HepG2 (cell line): Measurements from ENCODE around the gene NDUFS1. TPM values are rescaled to one million over a fixed set of nuclear protein-coding genes. Genes with fewer than 3 reads are reported as not detected.

ENCODE experiments used
- EEA1 ChIP-seq: sonication (generic); formaldehyde crosslinking; IDR thresholded peaks from 2 replicates; pipeline ENCODE4 v1.5.1; 2020; ENCODE audit warnings: mild to moderate bottlenecking, missing genetic modification reagents, borderline replicate concordance
- GTF3A ChIP-seq: sonication (generic); formaldehyde crosslinking; conservative IDR thresholded peaks from 2 replicates; pipeline ENCODE4 v1.4.0; 2020; ENCODE audit warnings: mild to moderate bottlenecking, missing genetic modification reagents
- MTF2 ChIP-seq: sonication (generic); formaldehyde crosslinking; IDR thresholded peaks from 2 replicates; pipeline ENCODE4 v1.5.0; 2020; ENCODE audit warnings: missing genetic modification reagents, borderline replicate concordance
- REXO4 ChIP-seq: sonication (generic); formaldehyde crosslinking; IDR thresholded peaks from 2 replicates; pipeline ENCODE4 v1.8.0; 2022; ENCODE audit warnings: missing genetic modification reagents, mild to moderate bottlenecking, borderline replicate concordance
- SNRNP70 ChIP-seq: fragments of 200-400 bp; formaldehyde crosslinking; IDR thresholded peaks from 2 replicates; pipeline ENCODE4 v1.6.1; 2017; ENCODE audit warnings: mild to moderate bottlenecking, low read depth, low read length, moderate library complexity
- ZBTB42 ChIP-seq: sonication (generic); formaldehyde crosslinking; IDR thresholded peaks from 2 replicates; pipeline ENCODE4 v1.5.0; 2020; ENCODE audit warnings: mild to moderate bottlenecking, missing genetic modification reagents
- ZFP36 ChIP-seq: fragments of 150-350 bp; IDR thresholded peaks from 2 replicates; pipeline ENCODE4 v1.6.1; 2018; ENCODE audit warnings: borderline replicate concordance, low read length, low read depth; ENCODE audit not compliant: partially characterized antibody
- ZFP37 ChIP-seq: sonication (generic); formaldehyde crosslinking; IDR thresholded peaks from 2 replicates; pipeline ENCODE4 v1.4.0; 2020; ENCODE audit warnings: missing genetic modification reagents, borderline replicate concordance
- ZNF547 ChIP-seq: sonication (generic); formaldehyde crosslinking; IDR thresholded peaks from 2 replicates; pipeline ENCODE4 v1.5.1; 2020; ENCODE audit warnings: mild to moderate bottlenecking, missing genetic modification reagents
- ZNF605 ChIP-seq: sonication (generic); formaldehyde crosslinking; IDR thresholded peaks from 2 replicates; pipeline ENCODE4 v1.8.0; 2022; ENCODE audit warnings: mild to moderate bottlenecking, missing genetic modification reagents
- ZNF616 ChIP-seq: sonication (generic); formaldehyde crosslinking; IDR thresholded peaks from 2 replicates; pipeline ENCODE4 v1.5.0; 2020; ENCODE audit warnings: low read depth, mild to moderate bottlenecking, missing genetic modification reagents
- ZNF670 ChIP-seq: sonication (generic); formaldehyde crosslinking; IDR thresholded peaks from 2 replicates; pipeline ENCODE4 v1.8.0; 2022; ENCODE audit warnings: mild to moderate bottlenecking, missing genetic modification reagents, borderline replicate concordance
- ZSCAN22 ChIP-seq: sonication (generic); formaldehyde crosslinking; IDR thresholded peaks from 2 replicates; pipeline ENCODE4 v1.4.0; 2020; ENCODE audit warnings: mild to moderate bottlenecking, missing genetic modification reagents
- polyA plus RNA-seq, 8 experiments: library from polyadenylated mRNA; depleted of rRNA in 3 of 8; stranded (reverse) in 7 of 8; unstranded in 1 of 8; fragments of >200 nt; fragmentation: Illumina TruSeq in 4 of 8; extraction: Trizol in 4 of 8; gene quantifications; 2 replicates each; pipeline versions ENCODE4 v1.2.1 to v1.2.3, GENCODE V29; 2011 to 2016; ENCODE audit warnings: low read depth in 4 of 8, missing spikeins in 1 of 8, mixed read lengths in 1 of 8; ENCODE audit not compliant: insufficient read depth in 1 of 8
- total RNA-seq, 5 experiments: library from RNA; depleted of rRNA; stranded (reverse); fragments of >200 nt; fragmentation: Illumina TruSeq; extraction: Trizol; gene quantifications; 2 replicates each; pipeline ENCODE4 v1.2.3, GENCODE V29; 2016; ENCODE audit warnings: low read depth in 1 of 5
- TF ChIP-seq, protein P1 (sequence below): sonication (generic); formaldehyde crosslinking; IDR thresholded peaks from 2 replicates; pipeline ENCODE4 v1.4.0; 2020; ENCODE audit warnings: mild to moderate bottlenecking, low read depth, missing genetic modification reagents
- TF ChIP-seq, protein P2 (sequence below): sonication (generic); formaldehyde crosslinking; IDR thresholded peaks from 2 replicates; pipeline ENCODE4 v1.5.0; 2020; ENCODE audit warnings: missing genetic modification reagents
- TF ChIP-seq, protein P3 (sequence below): sonication (generic); formaldehyde crosslinking; IDR thresholded peaks from 2 replicates; pipeline ENCODE4 v1.8.0; 2022; ENCODE audit warnings: missing genetic modification reagents, low read depth, mild to moderate bottlenecking, borderline replicate concordance
- TF ChIP-seq, protein P4 (sequence below): sonication (generic); formaldehyde crosslinking; conservative IDR thresholded peaks from 2 replicates; pipeline ENCODE4 v1.4.0; 2020; ENCODE audit warnings: mild to moderate bottlenecking, missing genetic modification reagents, moderate library complexity
- TF ChIP-seq, protein P5 (sequence below): IDR thresholded peaks from 2 replicates; pipeline ENCODE4 v1.6.1; 2018; ENCODE audit warnings: missing genetic modification reagents, mild to moderate bottlenecking, missing compliant biosample characterization
- TF ChIP-seq, protein P6 (sequence below): sonication (generic); formaldehyde crosslinking; IDR thresholded peaks from 2 replicates; pipeline ENCODE4 v1.5.0; 2020; ENCODE audit warnings: missing genetic modification reagents, mild to moderate bottlenecking, borderline replicate concordance

NDUFS1 gene
- total and polyA plus RNA-seq, 2 of the 13 experiments (the other 11 are each of a cell fraction or from before 2014, with no cell fraction given), result 139 to 242 TPM

DNA sequence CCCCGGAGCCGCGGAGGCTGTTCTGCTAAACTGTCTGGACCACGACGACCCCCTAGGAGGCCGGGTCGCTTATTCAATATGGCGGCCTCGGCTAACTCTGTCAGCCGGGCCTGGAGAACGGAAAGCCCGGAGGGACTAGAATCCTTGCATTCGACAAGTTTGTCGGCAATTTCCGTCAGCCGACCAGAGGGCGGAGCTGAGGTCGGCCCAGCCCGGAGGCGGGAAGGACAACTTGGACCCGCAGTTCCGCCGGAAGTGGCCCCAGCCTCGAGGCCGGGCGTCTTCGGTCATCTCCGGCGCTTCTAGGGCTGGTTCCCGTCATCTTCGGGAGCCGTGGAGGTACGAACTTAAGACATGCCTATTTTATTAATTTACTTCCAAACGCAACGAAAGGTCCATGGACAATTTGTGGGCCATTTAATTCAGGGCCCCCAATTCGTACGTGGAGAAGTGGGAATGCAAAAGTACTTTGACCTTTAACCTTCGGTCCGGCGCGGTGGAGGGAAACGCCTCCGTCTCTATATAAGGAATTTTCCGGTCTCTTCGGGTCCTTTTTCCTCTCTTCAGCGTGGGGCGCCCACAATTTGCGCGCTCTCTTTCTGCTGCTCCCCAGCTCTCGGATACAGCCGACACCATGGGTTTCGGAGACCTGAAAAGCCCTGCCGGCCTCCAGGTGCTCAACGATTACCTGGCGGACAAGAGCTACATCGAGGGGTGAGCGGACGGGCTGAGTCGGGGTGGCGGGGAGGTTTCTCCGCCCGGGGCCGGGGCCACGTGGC lies at the start of gene NDUFS1, which contains the start of gene EEF1B2 (continued):
- TF ChIP-seq ZFP36 (no peak), MTF2 (CRISPR knock-in tag) (no peak), EEA1 (no peak), ZNF605 (CRISPR knock-in tag) (peak; percentile 96), ZSCAN22 (CRISPR knock-in tag) (no peak; the same call in 1 of the 2 replicates), SNRNP70 (no peak), ZNF547 (CRISPR knock-in tag) (peak; percentile 94), ZBTB42 (peak; percentile 43; the same call in 1 of the 2 replicates), REXO4 (no peak; the same call in 1 of the 2 replicates), ZNF670 (CRISPR knock-in tag) (peak; percentile 85; the same call in 1 of the 2 replicates), ZNF616 (CRISPR knock-in tag) (no peak), GTF3A (CRISPR knock-in tag) (no peak), ZFP37 (CRISPR knock-in tag) (peak; percentile 73; the same call in 1 of the 2 replicates)
- TF ChIP-seq, protein P1, sequence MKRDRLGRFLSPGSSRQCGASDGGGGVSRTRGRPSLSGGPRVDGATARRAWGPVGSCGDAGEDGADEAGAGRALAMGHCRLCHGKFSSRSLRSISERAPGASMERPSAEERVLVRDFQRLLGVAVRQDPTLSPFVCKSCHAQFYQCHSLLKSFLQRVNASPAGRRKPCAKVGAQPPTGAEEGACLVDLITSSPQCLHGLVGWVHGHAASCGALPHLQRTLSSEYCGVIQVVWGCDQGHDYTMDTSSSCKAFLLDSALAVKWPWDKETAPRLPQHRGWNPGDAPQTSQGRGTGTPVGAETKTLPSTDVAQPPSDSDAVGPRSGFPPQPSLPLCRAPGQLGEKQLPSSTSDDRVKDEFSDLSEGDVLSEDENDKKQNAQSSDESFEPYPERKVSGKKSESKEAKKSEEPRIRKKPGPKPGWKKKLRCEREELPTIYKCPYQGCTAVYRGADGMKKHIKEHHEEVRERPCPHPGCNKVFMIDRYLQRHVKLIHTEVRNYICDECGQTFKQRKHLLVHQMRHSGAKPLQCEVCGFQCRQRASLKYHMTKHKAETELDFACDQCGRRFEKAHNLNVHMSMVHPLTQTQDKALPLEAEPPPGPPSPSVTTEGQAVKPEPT (CRISPR knock-in tag), result no peak
- TF ChIP-seq, protein P2, sequence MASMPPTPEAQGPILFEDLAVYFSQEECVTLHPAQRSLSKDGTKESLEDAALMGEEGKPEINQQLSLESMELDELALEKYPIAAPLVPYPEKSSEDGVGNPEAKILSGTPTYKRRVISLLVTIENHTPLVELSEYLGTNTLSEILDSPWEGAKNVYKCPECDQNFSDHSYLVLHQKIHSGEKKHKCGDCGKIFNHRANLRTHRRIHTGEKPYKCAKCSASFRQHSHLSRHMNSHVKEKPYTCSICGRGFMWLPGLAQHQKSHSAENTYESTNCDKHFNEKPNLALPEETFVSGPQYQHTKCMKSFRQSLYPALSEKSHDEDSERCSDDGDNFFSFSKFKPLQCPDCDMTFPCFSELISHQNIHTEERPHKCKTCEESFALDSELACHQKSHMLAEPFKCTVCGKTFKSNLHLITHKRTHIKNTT (CRISPR knock-in tag), result no peak
- TF ChIP-seq, protein P3, sequence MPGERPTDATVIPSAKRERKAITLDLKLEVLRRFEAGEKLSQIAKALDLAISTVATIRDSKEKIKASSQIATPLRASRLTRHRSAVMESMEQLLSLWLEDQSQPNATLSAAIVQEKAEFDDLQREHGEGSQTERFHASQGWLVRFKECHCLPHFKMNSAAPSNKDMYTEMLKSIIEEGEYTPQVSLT, result no peak
- TF ChIP-seq, protein P4, sequence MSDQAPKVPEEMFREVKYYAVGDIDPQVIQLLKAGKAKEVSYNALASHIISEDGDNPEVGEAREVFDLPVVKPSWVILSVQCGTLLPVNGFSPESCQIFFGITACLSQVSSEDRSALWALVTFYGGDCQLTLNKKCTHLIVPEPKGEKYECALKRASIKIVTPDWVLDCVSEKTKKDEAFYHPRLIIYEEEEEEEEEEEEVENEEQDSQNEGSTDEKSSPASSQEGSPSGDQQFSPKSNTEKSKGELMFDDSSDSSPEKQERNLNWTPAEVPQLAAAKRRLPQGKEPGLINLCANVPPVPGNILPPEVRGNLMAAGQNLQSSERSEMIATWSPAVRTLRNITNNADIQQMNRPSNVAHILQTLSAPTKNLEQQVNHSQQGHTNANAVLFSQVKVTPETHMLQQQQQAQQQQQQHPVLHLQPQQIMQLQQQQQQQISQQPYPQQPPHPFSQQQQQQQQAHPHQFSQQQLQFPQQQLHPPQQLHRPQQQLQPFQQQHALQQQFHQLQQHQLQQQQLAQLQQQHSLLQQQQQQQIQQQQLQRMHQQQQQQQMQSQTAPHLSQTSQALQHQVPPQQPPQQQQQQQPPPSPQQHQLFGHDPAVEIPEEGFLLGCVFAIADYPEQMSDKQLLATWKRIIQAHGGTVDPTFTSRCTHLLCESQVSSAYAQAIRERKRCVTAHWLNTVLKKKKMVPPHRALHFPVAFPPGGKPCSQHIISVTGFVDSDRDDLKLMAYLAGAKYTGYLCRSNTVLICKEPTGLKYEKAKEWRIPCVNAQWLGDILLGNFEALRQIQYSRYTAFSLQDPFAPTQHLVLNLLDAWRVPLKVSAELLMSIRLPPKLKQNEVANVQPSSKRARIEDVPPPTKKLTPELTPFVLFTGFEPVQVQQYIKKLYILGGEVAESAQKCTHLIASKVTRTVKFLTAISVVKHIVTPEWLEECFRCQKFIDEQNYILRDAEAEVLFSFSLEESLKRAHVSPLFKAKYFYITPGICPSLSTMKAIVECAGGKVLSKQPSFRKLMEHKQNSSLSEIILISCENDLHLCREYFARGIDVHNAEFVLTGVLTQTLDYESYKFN (CRISPR knock-in tag), result peak; percentile 82
- TF ChIP-seq, protein P5, sequence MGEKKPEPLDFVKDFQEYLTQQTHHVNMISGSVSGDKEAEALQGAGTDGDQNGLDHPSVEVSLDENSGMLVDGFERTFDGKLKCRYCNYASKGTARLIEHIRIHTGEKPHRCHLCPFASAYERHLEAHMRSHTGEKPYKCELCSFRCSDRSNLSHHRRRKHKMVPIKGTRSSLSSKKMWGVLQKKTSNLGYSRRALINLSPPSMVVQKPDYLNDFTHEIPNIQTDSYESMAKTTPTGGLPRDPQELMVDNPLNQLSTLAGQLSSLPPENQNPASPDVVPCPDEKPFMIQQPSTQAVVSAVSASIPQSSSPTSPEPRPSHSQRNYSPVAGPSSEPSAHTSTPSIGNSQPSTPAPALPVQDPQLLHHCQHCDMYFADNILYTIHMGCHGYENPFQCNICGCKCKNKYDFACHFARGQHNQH (CRISPR knock-in tag), result peak; percentile 87; the same call in 1 of the 2 replicates
- TF ChIP-seq, protein P6, sequence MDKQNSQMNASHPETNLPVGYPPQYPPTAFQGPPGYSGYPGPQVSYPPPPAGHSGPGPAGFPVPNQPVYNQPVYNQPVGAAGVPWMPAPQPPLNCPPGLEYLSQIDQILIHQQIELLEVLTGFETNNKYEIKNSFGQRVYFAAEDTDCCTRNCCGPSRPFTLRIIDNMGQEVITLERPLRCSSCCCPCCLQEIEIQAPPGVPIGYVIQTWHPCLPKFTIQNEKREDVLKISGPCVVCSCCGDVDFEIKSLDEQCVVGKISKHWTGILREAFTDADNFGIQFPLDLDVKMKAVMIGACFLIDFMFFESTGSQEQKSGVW (CRISPR knock-in tag), result no peak; the same call in 1 of the 2 replicates
